HG02938 (cell line): ENCODE results near the gene RGS16.
A peak's percentile ranks its signal among the peaks of the same experiment; 100 is the strongest.
"Not testable (repeated sequence)": the region's sequence is repeated elsewhere in the genome, so short reads cannot be mapped to it uniquely, and the experiment has no call there.

ENCODE experiments used
- ATAC-seq: cut with Tn5 transposase; IDR thresholded peaks from one replicate; pipeline ENCODE4 v1.9.1; 2021; ENCODE audit warnings: mild to moderate bottlenecking, moderate library complexity; ENCODE audit not compliant: unreplicated experiment

Gene RGS16, protein sequence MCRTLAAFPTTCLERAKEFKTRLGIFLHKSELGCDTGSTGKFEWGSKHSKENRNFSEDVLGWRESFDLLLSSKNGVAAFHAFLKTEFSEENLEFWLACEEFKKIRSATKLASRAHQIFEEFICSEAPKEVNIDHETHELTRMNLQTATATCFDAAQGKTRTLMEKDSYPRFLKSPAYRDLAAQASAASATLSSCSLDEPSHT

DNA sequence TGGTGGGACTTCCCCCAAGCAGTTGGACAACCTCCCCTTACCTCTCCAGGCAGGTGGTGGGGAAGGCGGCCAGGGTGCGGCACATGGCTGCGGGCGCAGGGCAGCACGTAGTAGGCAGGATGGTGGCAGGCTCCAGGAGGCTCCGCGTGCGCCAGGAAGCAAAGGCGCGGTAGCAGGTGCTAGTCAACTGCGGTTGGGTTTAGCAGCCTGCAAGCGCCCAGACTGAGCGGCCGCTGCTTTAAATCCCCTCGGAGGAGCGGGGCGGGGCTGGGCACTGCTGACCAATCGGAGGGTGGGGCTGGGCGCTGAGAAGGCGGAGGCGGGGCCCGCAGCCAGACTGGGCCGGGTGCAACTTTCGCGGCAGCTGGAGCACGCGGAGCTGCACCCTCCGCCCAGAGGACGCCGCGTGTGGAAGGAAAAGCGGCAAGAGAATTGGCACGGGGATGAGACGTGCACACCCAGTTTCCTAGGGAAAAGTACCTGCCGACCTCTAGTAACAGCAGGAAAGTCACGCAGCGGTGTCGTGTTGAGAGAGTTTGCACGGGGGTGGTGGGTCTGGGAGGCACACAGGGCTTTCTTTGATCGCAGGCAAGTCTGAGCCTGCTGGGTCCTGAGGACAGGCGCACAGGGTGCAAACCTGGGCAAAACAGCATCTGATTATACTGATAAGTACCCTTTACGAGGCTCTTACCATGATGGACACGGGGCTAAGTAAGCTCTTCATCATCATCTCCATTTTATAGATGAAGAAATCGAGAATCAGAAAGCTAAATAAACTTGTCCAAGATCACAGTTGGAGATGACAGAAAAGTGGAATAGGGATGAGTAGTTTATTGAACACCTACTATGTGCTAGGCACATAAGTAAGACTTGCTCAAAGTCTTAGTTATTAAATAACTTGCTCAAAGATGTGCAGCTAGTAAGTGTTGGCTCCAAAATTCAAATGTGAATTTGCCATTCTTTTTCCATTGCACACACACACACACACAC is at the start of gene RGS16:
TSS of gene RGS16 (minus strand) at position 215 of the 990 bp plus-strand sequence. CDS start at position 85, 130 bp downstream.
- ATAC-seq = peak; percentile 79

DNA sequence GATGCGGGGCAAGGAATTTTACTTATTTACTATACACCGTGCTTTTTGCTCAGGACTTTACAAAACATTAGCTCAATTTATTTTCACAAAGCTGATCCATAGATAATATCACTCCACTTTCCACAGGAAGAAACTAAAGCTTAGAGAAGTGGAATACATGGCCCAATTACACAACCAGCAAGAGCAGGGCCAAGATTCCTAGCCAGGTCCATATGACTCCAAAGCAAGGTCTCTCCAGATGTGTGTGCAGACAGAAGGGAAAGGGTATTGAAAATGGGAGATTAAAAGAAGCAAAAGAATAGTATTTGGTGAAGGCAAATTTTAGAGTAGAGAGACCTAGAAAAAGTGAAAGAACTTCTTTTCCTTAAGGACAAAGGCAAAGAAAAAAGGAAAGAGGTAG is 49.8 kb upstream of the RGS16 start:
- ATAC-seq = no peak

DNA sequence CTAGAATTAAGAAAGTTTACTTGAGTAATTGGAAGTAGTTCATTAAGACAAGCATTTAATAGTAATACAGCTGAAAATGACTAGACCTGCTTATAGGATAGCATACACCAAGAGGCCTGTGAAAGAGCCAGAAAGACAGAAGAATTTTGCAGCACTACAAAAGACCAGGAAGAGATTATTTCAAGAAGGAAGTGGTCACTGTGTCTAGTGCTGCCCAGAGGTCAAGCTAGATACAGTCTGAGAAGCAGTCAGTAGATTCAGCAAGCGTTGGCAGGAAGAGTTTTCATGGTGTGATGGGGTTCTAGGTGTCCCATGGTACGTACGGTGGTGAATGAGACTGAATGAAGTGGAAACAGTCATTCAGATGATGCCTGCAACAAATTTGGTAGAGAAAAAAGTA is 48.7 kb upstream of the RGS16 start:
- ATAC-seq = no peak

DNA sequence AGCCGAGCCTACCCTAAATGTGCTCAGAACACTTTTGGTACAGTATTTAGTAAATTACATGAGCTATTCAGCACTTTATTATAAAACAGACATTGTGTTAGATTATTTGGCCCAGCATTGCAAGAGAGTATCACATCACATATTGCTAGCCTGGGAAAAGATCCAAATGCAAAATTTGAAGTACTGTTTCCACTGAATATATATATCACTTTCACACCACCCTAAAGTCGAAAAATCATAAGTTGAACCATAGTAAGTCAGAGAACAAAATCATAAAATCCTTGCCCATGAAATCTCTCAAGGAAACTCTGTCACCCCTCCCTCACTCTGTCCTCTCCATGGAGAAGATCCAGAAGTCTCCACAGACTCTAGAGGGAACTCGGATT is 47.1 kb upstream of the RGS16 start:
- no peak for ATAC-seq

DNA sequence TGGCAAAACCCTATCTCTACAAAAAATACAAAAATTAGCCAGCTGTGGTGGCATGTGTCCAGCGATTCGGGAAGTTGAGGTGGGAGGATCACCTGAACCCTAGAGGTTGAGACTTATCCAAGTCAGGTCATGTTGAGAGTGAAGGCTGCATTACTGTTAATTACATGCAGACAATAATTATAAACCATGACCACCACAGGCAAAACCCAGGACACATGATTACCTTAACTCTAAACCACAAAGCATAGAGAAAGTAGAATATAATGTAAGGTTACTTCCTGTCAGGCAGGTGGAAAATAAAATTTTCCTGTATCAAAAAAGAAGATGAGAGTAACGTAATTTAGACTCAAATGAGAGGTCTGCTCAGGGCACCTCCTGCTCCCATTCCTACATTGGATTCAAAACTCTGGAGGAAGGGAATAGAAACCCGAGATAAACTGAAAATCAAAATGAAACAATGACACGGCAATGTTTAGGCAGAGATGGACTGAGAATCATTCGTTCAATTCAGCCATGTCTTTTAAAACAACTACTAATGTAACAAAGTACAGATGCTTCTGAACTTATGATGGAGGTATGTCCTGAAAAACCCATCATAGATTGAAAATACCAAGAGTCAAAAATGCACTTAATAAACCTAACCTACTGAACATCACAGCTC is 46.6 kb upstream of the RGS16 start:
- ATAC-seq = no peak

DNA sequence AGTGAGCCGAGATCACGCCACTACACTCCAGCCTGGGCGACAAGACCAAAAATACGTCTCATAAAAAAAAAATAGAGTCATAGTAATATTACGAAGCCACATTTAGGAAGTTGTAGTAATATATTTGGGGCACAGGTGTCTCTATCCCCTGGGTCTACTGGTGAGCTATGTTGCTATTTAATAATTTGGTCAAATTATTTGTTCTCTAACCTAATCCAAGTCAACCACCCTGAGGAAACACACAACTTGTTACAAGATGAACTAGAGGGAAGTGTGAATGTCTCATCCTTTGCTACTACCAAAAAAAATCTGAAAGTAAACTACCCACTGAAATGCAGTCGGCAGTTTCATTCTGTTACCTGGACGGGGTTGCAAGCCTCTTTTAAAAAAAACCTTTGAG is 44.9 kb upstream of the RGS16 start:
- peak; percentile 63 for ATAC-seq

DNA sequence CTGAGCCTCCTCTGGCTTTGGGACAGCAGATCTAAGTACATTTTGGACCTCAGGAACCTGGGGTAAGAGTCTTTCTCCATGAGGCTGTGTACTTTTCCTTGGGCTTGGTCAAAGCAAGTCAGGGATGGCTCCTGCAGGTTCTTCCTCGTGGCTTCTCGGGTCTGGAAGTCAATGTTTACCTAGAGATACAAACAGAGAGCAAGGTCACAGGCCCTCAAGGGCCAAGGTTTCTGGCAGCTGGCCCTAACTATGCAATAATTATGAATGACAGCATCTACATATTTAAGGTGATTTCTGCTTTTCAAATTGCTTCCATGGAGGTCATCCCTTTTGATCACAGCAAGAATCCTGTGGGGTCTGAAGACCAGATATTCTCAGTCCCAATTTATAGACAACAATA is 42.5 kb upstream of the RGS16 start:
- ATAC-seq = no peak

DNA sequence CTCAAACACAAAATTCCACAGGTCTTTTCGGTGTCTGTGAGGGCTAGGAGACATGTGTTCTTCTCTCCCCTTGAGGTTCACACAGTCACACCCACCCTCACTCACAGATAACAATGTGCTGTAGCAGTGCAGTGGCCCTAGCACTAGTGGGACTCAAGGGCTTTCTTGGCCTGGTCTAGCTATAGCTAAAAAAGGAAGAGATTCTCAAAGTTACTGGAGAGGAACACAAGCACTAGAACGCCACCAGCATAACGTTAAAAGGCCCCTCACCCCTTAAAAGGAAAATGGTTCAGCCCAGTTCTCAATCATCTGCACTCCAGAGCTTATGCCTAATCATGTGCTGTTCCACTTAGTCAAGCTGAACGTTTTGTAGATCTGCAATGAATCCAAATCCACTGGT is 40.7 kb upstream of the RGS16 start:
- no peak for ATAC-seq

DNA sequence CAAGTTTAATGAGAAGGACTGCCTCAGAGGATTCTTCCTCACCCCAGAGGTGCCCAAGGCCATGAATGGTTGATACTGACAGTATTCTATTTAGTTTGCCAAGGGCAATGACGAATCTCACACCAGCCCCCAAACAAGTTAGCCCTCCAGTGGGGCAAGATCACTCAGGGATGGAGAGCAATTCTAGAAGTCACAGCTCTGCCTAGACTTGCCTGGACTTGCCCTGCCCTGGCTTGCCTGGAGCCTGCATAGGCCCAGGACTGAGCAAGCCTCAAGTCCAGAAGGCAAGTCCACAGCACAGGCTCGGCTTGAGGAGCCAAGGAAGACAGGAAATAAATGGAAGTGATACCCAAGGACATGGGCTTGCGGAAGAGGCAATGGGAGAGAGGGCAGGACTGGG is 39.5 kb upstream of the RGS16 start:
- ATAC-seq = no peak

DNA sequence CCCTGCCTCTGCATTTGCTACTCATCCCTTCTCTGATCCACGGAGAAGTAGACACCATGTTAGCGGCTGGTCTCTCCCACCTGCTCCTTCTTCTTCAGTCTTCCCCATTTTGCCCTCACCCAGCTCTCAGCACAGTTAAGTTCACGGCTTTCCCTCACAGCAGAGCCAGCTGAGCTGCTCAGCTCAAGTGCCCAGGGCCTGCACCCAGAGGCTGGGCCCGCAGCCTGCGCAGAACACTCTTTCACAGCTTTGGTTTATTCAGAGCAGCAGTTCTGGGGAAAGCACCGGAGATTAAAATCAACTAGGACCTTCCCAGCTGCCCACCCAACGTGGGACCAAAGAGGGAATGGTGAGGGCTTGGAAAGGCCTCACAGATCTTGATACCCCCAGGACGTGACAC is 38.3 kb upstream of the RGS16 start:
- ATAC-seq = no peak

DNA sequence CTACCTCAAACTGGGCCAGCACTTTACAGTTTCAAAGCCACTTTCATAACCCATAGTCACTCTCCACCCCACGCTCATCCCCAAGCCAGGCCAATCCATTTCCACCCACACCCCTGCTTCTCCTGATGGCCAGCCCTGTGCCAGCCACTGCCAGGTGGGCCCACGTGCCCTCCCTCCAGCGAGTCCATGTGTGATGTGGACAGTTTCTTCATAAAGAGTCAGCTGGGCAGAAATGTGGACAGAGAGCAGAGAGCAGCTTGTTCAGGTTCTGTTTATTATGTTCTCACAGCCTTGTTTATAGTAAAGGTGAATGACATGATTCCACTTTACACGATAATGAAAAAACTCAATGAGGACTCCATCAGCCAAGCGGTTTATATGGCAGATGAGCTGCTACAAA is 37.4 kb upstream of the RGS16 start:
- ATAC-seq = no peak

DNA sequence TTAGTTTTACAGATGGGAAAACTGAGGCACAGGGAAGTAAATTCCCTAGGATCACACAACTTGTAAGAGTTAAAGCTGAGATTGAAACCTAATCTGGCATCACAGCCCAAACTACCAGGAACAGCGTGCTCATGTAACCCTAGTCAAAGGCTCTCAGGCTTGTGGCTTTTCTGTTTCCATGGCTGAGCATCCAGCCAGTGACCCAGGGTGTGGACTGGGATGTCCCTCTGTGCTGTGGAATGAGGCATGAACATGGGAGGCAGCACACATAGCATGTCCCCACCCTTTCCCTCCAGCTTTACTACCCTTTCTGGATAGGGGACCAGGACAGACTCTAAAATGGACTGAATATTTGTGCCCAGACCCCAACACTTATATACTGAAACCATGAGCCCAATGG is 35.1 kb upstream of the RGS16 start:
- ATAC-seq = no peak

DNA sequence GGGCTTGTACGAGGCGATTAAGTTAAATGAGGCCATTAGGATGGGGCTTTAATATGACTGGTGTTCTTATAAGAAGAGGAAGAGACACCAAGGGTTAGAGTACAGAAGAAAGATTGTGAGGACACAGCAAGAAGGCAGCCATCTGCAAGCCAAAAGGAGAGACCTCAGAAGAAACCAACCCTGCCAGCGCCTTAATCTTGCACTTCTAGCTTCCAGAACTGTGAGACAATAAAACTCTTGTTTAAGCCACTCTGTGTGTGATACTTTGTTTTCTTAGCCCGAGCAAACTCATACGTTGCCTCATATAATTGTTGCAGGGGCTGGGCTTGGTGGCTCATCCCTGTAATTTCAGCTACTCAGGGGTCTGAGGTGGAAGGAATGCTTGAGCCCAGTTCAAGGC is 33.6 kb upstream of the RGS16 start:
- no peak for ATAC-seq

DNA sequence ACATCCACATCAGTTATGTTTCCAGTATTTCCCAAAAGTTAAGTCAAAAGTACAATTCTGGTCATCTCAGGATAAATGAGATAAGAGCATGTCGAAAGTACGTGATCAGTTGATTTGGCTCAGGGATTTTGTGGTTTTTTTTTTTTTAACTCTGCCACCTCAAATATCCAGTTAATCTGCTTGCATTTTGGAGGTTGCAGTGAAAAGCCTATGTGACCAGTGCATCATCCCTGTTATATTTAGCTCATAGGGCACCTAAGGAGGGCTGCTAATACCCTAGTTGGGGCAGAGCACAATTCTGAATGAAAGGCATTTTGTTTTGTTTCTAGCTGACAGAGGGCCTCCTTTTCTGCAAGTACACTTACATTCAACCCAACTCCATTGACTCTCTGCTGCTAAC is 31.7 kb upstream of the RGS16 start:
- ATAC-seq = no peak

DNA sequence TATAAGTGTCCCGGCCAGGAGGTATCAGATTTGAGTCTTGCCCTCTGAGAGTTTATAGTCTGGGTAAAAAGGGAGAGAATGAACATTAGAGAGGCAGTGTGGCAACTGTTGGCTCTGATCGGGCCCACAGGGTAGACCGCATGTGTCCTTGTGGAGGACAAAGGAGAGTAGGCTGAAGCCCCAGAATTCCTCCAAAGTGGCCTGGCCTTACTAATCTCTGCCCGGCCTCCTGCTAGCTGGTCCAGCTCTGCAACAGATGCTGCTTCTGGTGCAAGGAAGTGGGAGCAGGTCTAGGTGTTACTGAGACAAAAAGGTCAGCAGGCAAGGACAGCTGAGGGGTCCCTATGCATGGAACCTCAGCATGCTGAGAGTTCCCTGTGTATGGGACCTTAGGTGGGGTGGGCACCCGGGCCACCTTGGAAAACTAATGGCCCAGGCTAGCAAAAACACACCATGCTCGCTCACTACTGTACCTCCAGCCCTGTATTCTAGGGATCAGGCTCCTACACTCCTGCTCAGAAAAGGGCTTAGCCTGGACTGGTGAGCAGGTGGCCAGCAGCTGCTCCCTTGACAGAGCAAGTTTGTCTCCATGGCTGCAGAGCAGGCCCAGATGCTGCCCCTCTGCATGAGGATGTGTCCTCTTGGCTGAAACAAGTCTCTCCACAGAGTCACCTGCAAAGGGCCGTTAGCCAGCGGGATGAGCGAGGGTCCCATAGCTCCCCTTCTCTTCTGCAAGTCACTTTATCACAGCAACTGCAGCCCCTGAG is 30.3 kb upstream of the RGS16 start:
- no peak for ATAC-seq

DNA sequence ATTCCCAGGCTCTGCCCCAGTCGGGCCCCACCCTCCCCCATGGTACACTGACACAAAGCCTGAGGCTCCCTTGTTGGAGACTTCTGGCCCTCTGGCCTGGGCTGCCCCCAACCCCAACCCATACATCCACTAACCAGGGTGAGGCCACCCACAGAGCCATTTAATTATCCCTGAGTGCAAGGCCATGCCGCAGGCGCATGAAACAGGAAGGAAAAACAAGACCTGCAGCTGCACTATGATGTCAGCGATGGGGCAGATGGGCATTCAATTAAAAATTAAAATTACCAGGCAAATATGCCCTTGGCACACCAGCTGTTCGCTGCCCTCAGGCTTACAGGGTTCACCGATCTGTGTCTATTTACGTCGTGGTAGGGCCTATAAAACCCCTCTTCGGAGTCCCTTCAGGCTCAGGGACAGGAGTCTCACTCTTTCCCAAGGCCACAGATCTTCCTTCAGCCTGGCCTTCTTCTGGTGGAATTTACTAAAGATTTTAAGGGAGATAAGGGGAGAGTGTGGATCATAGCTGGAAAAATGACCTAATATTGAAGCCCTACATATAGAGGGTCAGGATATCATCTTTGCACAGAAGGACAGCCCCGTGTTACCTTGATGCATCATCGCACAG is 29.6 kb upstream of the RGS16 start:
- ATAC-seq = no peak

DNA sequence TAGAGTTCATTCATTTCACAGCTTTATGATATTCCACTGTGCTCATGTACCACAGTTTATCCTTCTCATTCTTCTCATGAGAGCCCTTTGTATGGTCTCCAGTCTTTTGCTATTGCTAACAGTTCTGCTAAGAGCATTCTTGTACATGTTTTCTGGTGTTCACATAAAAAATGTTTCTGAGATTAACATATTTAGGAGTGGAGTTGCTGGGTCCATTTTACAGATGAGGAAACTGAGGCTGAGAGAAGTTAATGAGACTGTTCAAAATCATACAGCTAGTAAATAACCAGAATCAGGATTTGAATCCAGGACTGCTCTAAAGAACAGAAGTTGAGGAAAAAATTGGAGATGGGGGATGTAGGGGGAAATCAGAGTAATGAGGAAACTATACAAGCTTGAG is 28.8 kb upstream of the RGS16 start:
- ATAC-seq = no peak

DNA sequence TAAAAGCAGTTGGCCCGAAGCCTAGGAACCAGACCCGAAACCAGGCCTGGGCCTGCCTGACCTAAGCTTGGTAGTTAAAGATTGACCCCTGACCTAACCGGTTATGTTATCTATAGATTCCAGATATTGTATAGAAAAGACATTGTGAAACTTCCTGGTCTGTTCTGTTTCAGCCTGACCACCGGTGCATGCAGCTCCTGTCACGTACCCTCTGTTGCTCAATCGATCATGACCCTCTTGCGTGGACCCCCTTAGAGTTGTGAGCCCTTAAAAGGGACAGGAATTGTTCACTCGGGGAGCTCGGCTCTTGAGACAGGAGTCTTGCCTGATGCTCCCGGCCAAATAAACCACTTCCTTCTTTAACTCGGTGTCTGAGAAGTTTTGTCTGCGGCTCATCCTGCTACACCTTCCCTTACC is 28.3 kb upstream of the RGS16 start:
- ATAC-seq = not testable (repeated sequence)

DNA sequence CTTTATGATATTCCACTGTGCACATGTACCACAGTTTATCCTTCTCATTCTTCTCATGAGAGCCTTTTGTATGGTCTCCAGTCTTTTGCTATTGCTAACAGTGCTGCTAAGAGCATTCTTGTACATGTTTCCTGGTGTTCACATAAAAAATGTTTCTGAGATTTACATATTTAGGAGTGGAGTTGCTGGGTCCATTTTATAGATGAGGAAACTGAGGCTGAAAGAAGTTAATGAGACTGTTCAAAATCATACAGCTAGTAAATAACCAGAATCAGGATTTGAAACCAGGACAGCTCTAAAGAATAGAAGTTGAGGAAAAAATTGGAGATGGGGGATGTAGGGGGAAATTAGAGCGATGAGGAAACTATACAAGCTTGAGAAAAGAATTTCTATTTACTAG is 27.8 kb upstream of the RGS16 start:
- ATAC-seq = no peak

DNA sequence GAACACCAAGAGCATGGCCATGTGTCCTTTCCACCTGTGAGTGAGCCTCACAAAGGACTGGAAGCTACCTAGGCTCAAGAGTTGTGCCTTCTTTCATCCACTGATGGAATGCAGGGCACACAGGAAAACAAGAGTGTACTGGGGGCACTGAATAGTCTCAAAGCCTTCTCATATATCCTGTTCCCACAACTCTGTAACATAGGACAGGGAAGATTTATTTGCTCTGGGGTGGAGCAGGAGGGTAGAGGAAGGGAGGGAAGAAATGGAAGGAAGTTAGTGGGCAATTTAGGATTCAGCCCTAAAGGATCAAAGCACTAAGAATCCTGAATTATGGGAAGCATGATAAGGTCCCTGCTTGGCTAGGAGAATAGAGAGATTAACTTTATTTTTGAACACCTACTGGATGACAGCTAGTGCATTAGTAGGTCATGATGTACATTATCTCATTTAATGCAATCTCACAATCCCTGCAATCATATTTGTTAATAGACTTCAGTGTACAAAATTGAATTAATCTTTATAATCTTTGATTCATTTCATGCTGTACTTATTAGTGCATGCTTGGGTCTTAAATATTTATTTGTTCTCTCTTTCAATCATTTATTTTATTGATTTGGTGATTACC is 27.0 kb upstream of the RGS16 start:
- no peak for ATAC-seq
